SK-N-SH (cell line): ENCODE measurements around the gene UCP3.

Experiments
- CTCF ChIP-seq: fragments of 200-600 bp; sonication (generic); IDR thresholded peaks from 2 replicates; pipeline ENCODE4 v1.6.1; 2017; ENCODE audit warnings: antibody characterized with exemption, mild to moderate bottlenecking, moderate library complexity
- ELF1 ChIP-seq: IDR thresholded peaks from 2 replicates; pipeline ENCODE4 v1.4.0; 2012
- REST ChIP-seq: IDR thresholded peaks from 2 replicates; pipeline ENCODE4 v1.6.1; 2012; ENCODE audit warnings: mild to moderate bottlenecking, low read depth, low read length, moderate library complexity
- USF1 ChIP-seq: IDR thresholded peaks from 2 replicates; pipeline ENCODE4 v1.4.0; 2012; ENCODE audit warnings: low read depth, borderline replicate concordance

- TF ChIP-seq CTCF: no peak
- TF ChIP-seq USF1: no peak
- no peak for TF ChIP-seq ELF1
- no peak for TF ChIP-seq REST
Measured at GRCh38 chr11:73963861-73964260, 45.0 kb downstream of the UCP3 start.
